GM21515 (cell line): ENCODE measurements around the gene HSPA5.
A peak's percentile ranks its signal among the peaks of the same experiment; 100 is the strongest.
"Not testable (repeated sequence)": the region's sequence is repeated elsewhere in the genome, so short reads cannot be mapped to it uniquely, and the experiment has no call there.

ENCODE experiments used
- ATAC-seq: cut with Tn5 transposase; IDR thresholded peaks from one replicate; pipeline ENCODE4 v1.9.1; 2021; ENCODE audit not compliant: unreplicated experiment

Gene HSPA5

DNA sequence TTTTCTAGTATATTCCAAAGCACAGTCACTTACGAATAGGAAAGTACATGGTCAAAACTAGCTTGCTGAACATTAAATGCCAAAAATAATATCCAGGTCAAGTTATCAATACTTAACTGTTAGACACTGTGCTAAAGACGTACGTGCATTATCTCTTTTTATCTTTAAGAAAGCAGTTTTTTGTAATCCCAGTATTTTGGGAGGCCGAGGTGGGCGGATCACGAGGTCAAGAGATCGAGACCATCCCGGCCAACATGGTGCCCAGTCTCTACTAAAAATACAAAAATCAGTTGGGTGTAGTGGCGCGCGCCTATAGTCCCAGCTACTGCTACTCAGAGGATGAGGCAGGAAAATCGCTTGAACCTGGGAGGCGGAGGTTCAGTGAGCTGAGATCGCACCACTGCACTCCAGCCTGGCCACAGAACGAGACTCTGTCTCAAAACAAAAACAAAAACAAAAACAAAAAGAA is 2.7 kb upstream of the HSPA5 start:
- ATAC-seq = no peak

DNA sequence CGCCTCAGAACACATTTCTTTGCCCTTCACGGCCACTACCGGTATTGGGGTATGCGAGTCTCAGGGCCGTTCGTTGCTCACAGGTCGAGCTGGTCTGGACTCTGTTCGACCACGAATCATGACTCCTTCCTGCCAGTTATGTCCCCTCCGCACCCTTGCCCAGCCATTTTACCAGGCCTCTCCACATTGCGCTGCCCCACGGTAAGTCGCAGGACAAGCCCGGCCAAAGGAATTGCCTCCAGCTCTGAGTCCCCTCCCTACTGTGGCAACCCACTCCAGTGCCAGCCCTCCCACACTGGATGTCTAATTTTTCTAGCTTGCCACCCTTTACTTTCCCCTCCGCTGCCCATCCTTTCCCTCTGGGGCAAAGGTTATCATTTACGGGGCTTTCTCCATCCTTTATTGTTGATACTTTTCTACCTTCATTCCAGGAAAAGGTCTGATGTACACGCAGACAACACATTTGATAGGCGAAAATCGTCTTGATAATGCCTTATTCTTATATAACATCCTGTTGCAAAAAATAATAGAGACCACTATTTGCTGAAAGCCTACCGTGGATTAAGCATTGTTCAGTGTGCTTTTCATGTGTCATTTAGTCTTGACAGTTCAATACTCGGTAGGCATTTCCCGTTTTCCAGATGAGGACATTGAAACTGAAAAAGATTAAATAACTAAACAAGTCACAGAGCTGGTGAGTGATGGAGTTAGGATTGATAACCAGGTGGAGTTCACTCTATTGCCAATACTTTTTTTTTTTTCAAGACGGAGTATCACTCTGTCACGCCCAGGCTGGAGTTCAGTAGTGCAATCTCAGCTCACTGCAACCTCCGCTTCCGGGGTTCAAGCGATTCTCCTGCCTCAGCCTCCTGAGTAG is 958 bp upstream of the HSPA5 start:
- peak; percentile 20 for ATAC-seq

- peak; percentile 14 for ATAC-seq
These were observed 519 bp downstream of the HSPA5 start for GRCh38 chr9:125240649-125240999.

- no peak for ATAC-seq
These were observed 1.2 kb downstream of the HSPA5 start for GRCh38 chr9:125239631-125240597.

- ATAC-seq = no peak
These were observed 2.2 kb downstream of the HSPA5 start for GRCh38 chr9:125238915-125239446.

DNA sequence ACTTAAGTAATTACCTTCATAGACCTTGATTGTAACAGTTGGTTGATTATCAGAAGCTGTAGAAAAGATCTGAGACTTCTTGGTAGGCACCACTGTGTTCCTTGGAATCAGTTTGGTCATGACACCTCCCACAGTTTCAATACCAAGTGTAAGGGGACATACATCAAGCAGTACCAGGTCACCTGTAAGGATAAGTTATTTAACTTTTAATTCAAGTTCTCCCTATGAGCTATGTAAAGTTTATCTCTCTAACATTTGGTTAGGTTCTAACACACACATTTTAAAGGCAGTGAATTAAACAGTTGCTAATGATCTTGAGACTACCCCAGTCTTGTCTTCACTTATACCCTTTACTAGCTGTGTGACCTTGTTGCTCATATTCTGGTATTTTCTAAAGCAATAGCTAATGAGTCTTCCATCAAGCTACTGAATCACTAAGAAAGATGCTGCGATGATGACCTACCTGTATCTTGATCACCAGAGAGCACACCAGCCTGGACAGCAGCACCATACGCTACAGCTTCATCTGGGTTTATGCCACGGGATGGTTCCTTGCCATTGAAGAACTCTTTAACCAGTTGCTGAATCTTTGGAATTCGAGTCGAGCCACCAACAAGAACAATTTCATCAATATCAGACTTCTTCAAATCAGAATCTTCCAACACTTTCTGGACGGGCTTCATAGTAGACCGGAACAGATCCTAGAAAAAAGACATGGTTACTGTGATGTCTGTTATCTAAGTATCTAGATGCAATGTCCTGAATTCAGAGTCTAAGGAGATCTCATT is 2.8 kb downstream of the HSPA5 start:
- ATAC-seq = no peak

DNA sequence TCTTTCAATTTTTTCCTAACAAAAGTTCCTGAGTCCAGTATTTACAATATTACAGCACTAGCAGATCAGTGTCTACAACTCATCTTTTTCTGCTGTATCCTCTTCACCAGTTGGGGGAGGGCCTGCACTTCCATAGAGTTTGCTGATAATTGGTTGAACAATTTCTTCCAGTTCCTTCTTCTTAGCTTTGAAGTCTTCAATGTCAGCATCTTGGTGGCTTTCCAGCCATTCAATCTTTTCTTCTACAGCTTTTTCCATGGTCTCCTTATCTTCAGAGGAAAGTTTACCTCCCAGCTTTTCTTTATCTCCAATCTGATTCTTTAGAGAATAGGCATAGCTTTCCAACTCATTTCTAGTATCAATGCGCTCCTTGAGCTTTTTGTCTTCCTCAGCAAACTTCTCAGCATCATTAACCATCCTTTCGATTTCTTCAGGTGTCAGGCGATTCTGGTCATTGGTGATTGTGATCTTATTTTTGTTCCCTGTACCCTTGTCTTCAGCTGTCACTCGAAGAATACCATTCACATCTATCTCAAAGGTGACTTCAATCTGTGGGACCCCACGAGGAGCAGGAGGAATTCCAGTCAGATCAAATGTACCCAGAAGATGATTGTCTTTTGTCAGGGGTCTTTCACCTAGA is 4.5 kb downstream of the HSPA5 start:
- not testable (repeated sequence) for ATAC-seq

- ATAC-seq = no peak
These were observed 5.2 kb downstream of the HSPA5 start for GRCh38 chr9:125235804-125236519.

GRCh38 chr9:125234099-125234498 is 7.0 kb downstream of the HSPA5 start:
- not testable (repeated sequence) for ATAC-seq

DNA sequence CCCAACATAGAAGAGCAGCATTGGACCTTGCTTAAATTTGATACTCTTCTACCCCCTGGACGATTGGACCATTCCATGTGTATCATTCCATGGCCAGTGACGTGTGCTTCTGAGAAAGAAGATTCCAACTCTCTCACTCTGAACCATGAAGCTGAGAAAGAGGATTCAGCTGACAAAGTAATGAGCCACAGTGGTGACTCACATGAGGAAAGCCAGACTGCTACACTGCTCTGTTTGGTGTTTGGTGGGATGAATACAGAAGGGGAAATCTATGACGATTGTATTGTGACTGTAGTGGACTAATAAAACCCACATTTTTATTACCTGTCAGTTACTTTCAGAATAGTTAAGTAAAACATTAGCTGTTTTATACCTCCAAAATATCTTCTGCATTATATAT is 7.5 kb downstream of the HSPA5 start:
- no peak for ATAC-seq

DNA sequence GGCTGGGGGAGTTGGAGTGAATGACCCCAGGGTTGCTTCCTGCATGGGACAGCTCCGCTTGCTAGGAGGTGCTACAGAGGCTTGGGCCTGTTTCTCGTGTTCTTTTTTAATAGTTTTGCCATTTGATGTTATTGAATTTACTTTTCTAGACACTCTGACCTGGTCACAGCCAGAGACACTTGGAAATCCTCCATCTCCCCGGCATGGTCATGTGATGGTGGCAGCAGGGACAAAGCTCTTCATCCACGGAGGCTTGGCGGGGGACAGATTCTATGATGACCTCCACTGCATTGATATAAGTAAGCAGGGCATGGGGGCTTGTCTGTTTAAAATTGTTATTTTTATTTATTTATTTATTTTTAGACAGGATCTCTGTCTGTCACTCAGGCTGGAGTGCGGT is 13.4 kb downstream of the HSPA5 start:
- ATAC-seq = no peak

GRCh38 chr9:125224858-125225257 is 16.3 kb downstream of the HSPA5 start:
- not testable (repeated sequence) for ATAC-seq

DNA sequence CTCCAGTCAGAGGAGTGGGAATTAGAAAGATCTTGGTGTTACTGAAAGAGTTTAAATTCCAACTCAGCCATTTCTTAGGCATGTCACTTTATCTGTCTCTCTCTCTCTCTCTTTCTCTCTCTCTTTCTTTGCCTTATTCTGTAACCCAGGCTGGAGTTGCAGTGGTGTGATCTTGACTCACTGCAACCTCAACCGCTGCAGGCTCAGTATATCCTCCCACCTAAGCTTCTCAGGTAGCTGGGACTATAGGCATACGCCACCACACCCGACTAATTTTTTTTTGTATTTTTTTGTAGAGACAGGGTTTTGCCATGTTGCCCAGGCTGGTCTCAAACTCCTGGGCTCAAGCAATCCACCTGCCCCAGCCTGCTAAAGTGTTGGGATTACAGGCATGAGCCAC is 22.5 kb downstream of the HSPA5 start:
- ATAC-seq = no peak

- ATAC-seq = no peak
These were observed 27.0 kb downstream of the HSPA5 start for GRCh38 chr9:125214186-125214585.

GRCh38 chr9:125204477-125204876 is 36.7 kb downstream of the HSPA5 start:
- no peak for ATAC-seq

DNA sequence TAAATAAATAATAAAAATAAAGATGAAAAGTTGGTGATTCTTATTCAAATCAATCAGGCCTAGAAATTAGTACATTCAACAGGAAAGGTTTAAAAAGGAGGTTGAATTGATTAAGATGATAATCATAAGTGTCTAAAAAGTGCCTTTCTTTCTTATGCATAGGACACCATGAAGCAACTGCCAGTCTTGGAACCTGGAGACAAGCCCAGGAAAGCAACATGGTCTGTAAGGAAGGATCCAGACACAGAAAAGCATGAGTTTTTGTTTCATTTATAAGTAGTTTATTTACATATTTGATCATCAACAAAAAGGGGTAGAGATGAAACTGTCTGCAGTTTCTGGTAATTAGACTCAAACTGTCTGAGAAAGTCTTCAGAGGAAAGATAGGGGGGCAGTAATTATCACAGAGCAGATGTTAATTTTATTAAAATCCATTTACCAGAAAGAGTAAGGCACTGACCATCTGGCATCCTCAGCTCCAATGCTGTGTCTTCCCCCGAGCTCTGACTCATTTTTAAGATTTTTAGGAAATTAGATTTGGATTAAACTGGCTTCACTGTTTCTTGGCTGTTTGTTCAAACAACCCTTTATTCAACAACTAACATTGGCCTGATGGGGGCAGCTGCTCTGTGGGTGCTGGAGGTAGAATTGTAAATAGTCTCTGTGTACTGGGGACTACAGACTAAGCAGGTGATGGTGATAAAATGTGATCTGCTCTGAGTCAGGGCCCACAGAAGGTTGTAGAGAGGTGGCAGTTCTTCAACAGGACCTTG is 38.1 kb downstream of the HSPA5 start:
- no peak for ATAC-seq

DNA sequence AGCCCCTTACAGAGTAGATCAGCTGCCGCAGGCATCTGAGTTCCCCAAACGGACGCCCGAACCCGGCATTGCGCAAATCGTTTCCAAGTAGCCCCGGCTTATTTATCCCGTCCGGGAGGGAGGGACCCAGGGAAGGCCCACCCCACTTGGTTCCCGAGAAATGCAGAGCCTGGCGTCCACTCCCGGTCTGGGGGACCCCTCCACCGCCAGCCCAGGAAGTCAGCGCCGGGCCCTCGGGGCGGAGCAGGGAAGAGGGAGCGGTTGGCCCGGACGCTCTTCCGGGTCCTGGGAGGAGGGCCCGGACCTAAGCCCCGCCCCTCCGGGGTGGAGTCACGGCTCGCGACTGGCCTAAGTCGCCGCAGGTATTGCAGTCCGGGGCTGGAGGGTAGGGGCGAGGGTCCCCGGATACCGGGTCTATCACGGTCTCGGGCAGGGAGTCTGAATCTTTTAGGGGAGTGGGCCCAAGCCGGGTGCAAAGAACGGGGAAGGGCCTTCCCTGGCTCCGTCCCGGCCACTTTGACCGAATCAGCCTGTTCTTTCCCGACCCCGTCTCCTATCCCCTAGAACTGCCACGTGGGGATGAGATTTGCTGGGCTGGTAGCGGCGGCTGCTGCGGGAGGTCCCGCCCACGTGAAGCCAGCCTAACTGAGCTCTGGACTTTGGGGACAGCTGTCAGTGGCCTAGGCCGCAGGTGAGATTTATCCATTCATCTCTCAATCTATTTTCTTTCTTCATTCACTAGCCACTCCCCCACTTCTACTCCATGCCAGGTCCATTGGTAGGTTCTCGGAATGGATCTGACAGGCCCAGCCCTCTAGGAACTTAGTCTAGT is 40.7 kb downstream of the HSPA5 start, which contains the start of gene RABEPK:
Gene RABEPK, plus strand, starts transcription at position 327 of the 832 bp plus-strand sequence. CDS start 2,472 bp downstream, outside the sequence.
- peak; percentile 95 for ATAC-seq

DNA sequence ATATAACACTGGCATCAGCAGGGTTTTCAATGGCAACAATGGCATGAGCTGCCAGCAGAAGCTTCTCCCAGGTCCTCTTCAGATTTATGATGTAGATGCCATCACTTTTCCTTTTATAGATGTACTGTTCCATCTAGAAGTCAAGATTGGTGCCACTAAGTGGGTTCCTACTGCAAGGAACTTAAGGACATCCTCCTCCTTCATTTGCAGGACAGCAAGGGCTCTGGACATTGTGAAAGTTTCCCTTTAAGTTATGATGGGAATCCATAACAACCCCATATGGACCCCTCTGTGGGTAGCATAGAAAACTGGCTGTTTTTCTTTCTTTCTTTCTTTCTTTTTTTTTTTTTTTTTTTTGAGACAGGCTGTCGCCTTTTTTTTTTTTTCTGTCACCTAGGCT is 45.6 kb downstream of the HSPA5 start:
- ATAC-seq = not testable (repeated sequence)
